Endothelial cell of umbilical vein (primary cell): ENCODE measurements around the gene CDH3.

Source experiments
- CTCF ChIP-seq, 2 donors: IDR thresholded peaks; 1 replicate in 1 of 2; 2 replicates in 1 of 2; pipeline ENCODE4 v1.5.1; 2011; ENCODE audit warnings: low read length in 2 of 2, mild to moderate bottlenecking in 2 of 2, moderate library complexity in 2 of 2, control low read depth in 1 of 2, inconsistent platforms in 1 of 2, low read depth in 1 of 2; ENCODE audit not compliant: insufficient read depth in 1 of 2; ENCODE audit errors: extremely low read depth in 1 of 2
- EZH2 ChIP-seq: IDR thresholded peaks from 2 replicates; pipeline ENCODE4 v1.6.1; 2012; ENCODE audit warnings: borderline replicate concordance, low read depth, mild to moderate bottlenecking, moderate library complexity, low read length, inconsistent platforms; ENCODE audit not compliant: severe bottlenecking
- FOS ChIP-seq: IDR thresholded peaks from 2 replicates; pipeline ENCODE4 v1.6.1; 2011; ENCODE audit warnings: mild to moderate bottlenecking, low read length, moderate library complexity, borderline replicate concordance; ENCODE audit not compliant: insufficient read depth
- GATA2 ChIP-seq: IDR thresholded peaks from 2 replicates; pipeline ENCODE4 v1.7.0; 2011; ENCODE audit warnings: low read depth, mild to moderate bottlenecking, moderate library complexity, mixed read lengths, low read length; ENCODE audit not compliant: insufficient read length, insufficient read depth
- JUN ChIP-seq: IDR thresholded peaks from 2 replicates; pipeline ENCODE4 v1.6.1; 2011; ENCODE audit warnings: borderline replicate concordance, low read depth; ENCODE audit not compliant: insufficient read length, insufficient read depth
- MAX ChIP-seq: IDR thresholded peaks from 2 replicates; pipeline ENCODE4 v1.6.1; 2011; ENCODE audit not compliant: insufficient read depth, insufficient read length
- MYC ChIP-seq: IDR thresholded peaks from one replicate; pipeline ENCODE4 v1.6.1; 2011; ENCODE audit warnings: mild to moderate bottlenecking, low read depth, low read length
- POLR2A ChIP-seq: IDR thresholded peaks from 2 replicates; pipeline ENCODE4 v1.6.1; 2012; ENCODE audit warnings: low read depth, mild to moderate bottlenecking, control low read depth, low read length
- POLR2AphosphoS5 ChIP-seq: IDR thresholded peaks from 2 replicates; pipeline ENCODE4 v1.6.1; 2012; ENCODE audit warnings: low read depth, mild to moderate bottlenecking, control low read depth, low read length, moderate library complexity; ENCODE audit not compliant: insufficient read depth

- no peak for TF ChIP-seq POLR2A
- TF ChIP-seq CTCF (IDR thresholded peaks at IDR 0.05; ENCODE audit: extremely low read depth in 1 of 2, insufficient read depth in 1 of 2, low read depth in 1 of 2, low read length in 2 of 2), result no peak
- no peak for TF ChIP-seq POLR2AphosphoS5
- no peak for TF ChIP-seq FOS
- no peak for TF ChIP-seq MAX
- TF ChIP-seq MYC, result no peak
- TF ChIP-seq EZH2, result no peak
- no peak for TF ChIP-seq JUN
- TF ChIP-seq GATA2, result no peak
Observed at GRCh38 chr16:68605746-68606145, 39.4 kb upstream of the CDH3 start.
